Measurements from ENCODE around the gene PTCHD4.
"Not testable (repeated sequence)": the region's sequence is repeated elsewhere in the genome, so short reads cannot be mapped to it uniquely, and the experiment has no call there.

Gene PTCHD4

GRCh38 chr6:48111143-48111506 lies at the start of gene PTCHD4:
Gene PTCHD4 (minus strand): TSS chr6:48111197. CDS start chr6:48068957, 42,240 bp downstream.
- DNase-seq (ENCODE audit: low read depth): peak; percentile 43

DNA sequence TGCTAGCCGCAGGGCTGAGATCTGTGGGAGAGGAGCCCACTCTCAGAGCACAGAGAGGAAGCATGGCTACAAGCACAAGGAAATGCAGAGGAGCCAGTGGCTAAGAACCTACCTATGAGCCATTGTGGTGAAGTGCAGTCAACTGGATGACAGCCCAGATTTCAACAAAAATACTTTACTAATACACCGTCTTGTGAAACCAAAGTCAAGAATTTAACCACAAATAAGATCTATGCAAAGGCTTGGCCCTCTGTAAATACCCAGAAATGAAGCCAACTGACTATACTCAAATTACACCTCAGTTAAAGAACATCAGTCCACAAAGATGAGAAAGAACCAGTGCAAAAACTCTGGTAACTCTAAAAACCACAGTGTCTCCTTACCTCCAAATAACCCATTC lies 40.1 kb upstream of the PTCHD4 start:
- peak; percentile 1 for DNase-seq (ENCODE audit: low read depth)

GRCh38 chr6:48150701-48151100 lies 39.7 kb upstream of the PTCHD4 start:
- no peak for DNase-seq (ENCODE audit: low read depth)

GRCh38 chr6:48147051-48147450 lies 36.1 kb upstream of the PTCHD4 start:
- DNase-seq (ENCODE audit: low read depth): no peak

DNA sequence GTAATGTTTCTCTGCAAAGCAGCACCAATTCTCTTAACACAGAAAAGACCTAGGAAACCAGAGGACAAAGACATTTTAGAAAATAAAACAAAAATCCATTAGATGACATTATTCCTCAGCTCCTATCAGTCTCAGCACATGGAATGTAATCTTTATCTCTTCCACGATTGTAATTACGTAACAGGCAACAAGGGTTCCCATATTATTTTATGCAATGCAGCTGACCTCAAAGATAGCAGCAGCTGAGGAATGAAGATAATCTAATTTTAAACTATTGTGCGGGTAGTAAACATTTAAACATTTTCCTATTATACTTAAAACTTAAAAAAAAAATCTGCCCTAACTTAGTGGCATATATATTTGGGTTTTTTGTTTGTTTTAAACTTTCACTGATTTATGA lies 33.0 kb upstream of the PTCHD4 start:
- DNase-seq (ENCODE audit: low read depth): no peak

DNA sequence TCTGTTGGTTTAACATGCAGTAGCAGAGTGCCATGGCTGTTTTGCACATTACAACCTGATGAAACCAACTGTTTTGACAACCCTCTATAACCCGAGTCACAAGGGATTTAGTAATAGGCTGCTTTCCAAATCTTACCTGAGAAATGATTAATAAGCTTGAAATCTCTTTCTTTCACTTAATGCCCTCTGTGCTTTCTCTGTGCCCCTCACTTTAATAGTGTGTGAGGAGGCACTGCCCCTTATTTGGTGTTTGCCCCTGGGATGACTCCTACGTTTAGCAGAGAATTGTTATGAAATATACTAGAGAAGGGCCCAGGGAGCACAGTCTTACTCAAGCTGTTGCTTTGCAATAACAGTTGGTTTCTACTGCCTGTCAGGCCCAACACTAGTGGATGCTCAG lies 31.0 kb upstream of the PTCHD4 start:
- DNase-seq (ENCODE audit: low read depth): no peak

GRCh38 chr6:48139818-48140614 lies 29.0 kb upstream of the PTCHD4 start:
- no peak for DNase-seq (ENCODE audit: low read depth)

GRCh38 chr6:48136856-48137255 lies 25.9 kb upstream of the PTCHD4 start:
- DNase-seq (ENCODE audit: low read depth): peak; percentile 49

DNA sequence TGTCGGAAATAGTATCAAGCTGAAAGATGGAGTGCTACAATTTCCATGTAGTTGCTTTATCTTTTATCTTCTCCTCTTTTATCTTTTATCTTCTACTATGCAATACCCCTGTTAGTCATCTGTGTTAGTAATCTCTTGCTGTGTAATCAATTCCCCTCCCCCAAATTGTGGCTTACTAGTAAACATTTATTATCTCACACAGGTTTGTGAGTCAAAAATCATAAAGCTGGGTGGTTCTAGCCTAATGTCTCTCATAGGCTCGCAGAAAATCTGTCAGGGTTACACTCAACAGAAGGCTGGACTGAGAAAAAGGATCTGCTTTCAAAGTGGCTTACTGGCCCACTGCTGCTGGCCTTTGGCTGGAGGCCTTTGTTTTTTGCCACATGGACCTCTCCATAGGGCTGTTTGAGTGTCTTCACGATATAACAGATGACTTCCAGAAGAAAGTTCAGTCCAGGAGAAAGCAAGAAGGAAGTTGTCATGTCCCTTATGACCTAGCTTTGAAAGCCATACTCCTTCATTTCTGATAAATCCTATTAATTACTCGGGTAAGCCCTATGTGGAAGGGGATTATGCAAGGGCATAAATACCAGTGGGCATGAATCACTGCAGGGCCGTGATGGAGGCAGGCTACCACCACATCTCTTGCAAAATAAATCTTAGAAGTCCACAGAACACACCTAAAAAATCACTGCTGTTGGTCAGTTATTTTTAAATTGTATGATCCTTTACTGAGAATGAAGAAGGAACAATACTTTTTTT lies 24.5 kb upstream of the PTCHD4 start:
- DNase-seq (ENCODE audit: low read depth): peak; percentile 63

DNA sequence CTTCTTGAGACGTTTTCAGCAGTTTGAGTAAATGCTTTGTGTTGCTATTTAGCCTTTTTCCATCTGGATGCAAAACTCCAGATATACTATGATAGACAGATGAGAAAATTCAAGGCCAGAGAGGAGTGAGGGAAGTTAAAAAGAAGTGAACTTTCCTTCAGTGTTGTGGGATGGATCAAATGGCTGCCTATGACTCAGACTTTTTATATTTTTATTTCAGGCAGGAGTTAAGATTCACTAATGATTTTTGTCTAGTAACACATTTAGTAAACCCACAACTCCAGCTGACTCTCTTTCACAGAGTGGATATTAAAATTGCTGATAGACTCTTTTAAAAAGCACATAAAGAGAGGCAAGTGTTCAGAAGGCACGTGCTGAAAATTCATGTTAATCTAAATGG lies 23.2 kb upstream of the PTCHD4 start:
- DNase-seq (ENCODE audit: low read depth): no peak

DNA sequence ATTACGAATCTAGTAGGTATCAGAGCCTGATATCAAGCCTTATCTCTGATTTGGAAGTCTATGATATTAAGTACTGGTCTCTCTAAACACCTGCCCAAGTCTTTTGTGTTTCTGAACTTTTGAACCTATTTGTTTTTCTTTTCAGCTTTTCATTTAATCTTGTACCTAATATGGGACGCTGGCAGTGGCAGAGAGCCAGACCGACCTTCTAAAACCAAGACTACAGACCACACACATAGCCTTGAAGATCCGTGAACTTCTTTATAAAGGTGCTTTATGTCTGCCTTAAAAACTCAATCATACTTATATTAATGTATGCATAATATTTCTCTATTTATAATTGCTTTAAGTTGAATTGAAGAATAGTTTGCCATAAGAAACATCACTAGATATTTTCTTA lies 12.6 kb upstream of the PTCHD4 start:
- DNase-seq (ENCODE audit: low read depth): no peak

GRCh38 chr6:48121983-48122749 lies 11.2 kb upstream of the PTCHD4 start:
- not testable (repeated sequence) for DNase-seq (ENCODE audit: low read depth)

DNA sequence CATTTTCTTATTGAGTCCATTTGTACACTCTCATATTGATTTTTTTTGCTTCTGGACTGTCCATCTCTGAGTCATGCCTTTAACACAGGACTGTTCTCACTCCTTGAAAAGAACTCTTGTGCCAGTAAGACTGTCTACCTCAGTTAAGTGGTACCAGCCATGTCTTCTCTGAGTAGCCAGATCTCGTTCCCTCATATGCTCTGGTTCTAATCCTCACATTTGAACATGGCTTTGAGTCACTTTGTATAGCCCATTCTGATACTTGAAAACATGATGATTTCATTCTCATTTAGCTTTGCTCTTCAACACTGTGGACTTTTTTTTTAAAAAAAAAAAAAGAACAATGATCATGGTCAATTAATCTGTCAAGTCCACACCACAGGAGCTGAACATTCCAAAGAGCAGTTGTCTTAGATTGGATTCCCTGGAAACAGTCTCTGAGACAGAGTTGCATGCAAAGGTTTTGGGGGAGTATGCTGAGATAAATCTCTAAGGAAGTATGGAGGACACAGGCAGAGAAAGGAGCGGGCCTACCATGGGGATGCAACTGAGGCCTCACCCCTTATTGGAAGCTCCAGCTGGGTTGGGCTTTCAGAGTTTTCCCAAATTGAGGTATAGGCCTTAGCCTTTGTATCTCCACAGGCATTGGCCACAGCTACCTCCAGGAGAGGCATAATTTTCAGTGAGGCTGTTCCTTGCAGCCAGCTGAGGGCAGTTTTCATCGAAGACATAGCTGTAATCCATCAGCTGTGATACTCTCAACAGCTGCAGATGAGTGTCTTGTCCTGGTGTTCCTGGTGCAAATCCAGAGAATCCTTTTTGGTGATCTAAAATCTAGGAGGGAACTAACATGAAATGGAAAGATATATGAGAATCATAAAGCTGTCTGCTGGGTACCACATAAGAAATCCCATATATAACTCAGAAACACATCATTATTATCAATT lies 6.0 kb upstream of the PTCHD4 start:
- no peak for DNase-seq (ENCODE audit: low read depth)

DNA sequence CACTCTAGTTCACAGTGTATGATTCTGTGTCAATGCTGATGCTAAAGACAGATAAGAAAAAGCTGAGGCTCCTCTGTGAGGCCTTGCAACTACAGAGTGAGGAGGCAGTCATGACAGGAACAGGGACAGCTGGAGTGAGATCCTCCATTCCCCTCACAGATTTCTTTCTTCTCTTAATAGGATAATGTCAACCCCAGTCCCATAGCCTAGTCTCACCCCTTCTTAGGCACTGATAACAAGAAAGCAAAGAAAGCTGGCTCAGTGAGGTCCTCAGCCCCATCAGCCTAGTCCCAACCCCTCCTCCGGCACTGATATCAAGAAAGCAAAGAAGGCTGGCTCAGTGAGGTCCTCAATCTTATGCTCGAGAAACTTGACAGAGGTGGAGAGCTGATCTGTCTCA lies 2.1 kb upstream of the PTCHD4 start:
- no peak for DNase-seq (ENCODE audit: low read depth)

- DNase-seq (ENCODE audit: low read depth): no peak
Observed at GRCh38 chr6:48111575-48111974, 578 bp upstream of the PTCHD4 start.

GRCh38 chr6:48110436-48111142 lies 408 bp downstream of the PTCHD4 start:
- DNase-seq (ENCODE audit: low read depth): no peak

DNA sequence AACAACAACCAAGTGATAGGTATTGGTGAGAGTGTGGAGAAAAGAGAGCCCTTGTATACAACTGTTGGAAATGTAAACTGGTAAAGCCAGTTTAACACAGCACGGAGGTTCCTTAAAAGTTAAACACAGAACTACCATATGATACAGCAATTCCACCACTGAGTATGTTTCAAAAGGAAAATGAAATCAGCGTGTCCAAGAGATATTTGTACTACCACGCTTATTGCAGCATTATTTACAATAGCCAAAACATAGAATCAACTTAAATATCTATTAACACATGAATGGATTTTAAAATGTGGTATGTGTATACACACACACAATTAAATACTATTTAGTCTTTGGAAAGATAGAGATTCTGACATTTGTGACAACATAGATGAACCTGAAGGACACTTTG lies 1.1 kb downstream of the PTCHD4 start:
- no peak for DNase-seq (ENCODE audit: low read depth)

GRCh38 chr6:48102476-48103195 lies 8.4 kb downstream of the PTCHD4 start:
- not testable (repeated sequence) for DNase-seq (ENCODE audit: low read depth)

GRCh38 chr6:48101290-48101689 lies 9.7 kb downstream of the PTCHD4 start:
- peak; percentile 10 for DNase-seq (ENCODE audit: low read depth)

DNA sequence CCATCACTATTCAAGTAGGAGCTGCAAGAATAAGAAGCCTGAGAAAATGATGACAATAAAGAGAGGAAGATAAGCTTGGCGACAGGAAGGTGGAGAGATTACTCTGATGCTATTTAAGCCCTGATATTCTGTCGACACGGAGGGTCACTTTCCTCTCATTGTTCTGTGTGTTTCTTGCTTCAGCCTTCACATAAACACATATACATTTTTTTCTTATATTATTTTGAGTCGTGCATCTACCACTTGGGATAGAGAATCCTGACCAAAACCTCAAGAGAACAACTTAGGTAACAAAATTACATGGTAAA lies 10.5 kb downstream of the PTCHD4 start:
- DNase-seq (ENCODE audit: low read depth): no peak

Measured in EH (cell line).